Activated CD8-positive, alpha-beta T cell treated with anti-CD3 and anti-CD28 coated beads for 36 hours (primary cell): Measurements from ENCODE around the gene GAS5. TPM values are rescaled to one million over a fixed set of nuclear protein-coding genes. Genes with fewer than 3 reads are reported as not detected.
A peak's percentile ranks its signal among the peaks of the same experiment; 100 is the strongest.

ENCODE experiments used
- ATAC-seq: fragments of 200-7000 bp; cut with Tn5 transposase; one replicate; pipeline ENCODE4 v1.10.0; 2021; ENCODE audit warnings: mild to moderate bottlenecking, moderate library complexity
- CTCF ChIA-PET: fragments of 350-600 bp; sonication (Branson Sonifier 250); formaldehyde crosslinking; loops from one replicate; lab custom pipeline; 2021; ENCODE audit warnings: antibody characterized with exemption; lab: Charles Lee
- POLR2A ChIA-PET: fragments of 350-600 bp; sonication (Branson Sonifier 250); formaldehyde crosslinking; loops from one replicate; lab custom pipeline; 2021; ENCODE audit warnings: antibody characterized with exemption; lab: Charles Lee
- DNase-seq: peaks from one replicate; pipeline ENCODE4 v3.0.0-alpha.2; 2020
- H3K27ac Mint-ChIP-seq: one replicate; pipeline ENCODE4 v1.8.0; 2021; ENCODE audit warnings: mild to moderate bottlenecking, mixed read lengths
- H3K27me3 Mint-ChIP-seq: one replicate; pipeline ENCODE4 v1.8.0; 2021; ENCODE audit warnings: mixed read lengths
- H3K36me3 Mint-ChIP-seq: one replicate; pipeline ENCODE4 v1.8.0; 2021; ENCODE audit warnings: low read depth, mixed read lengths
- H3K4me1 Mint-ChIP-seq: one replicate; pipeline ENCODE4 v1.8.0; 2021; ENCODE audit warnings: low read depth, mixed read lengths
- H3K4me3 Mint-ChIP-seq: one replicate; pipeline ENCODE4 v1.8.0; 2021; ENCODE audit warnings: mild to moderate bottlenecking, moderate library complexity, mixed read lengths
- H3K9me3 Mint-ChIP-seq: one replicate; pipeline ENCODE4 v1.8.0; 2021; ENCODE audit warnings: mixed read lengths
- intact Hi-C: fragments of 100-400 bp; cut with micrococcal nuclease; formaldehyde crosslinking; loops from one replicate; pipeline ENCODE4 v1.10.0; 2022
- total RNA-seq, 2 experiments: library from RNA; stranded (reverse); gene quantifications; one replicate each; pipeline ENCODE4 v1.2.3, GENCODE V29; 2021
- TF ChIP-seq, protein P1 (sequence below): fragments of 200-600 bp; IDR thresholded peaks from one replicate; pipeline ENCODE4 v1.8.0; 2022; ENCODE audit warnings: antibody characterized with exemption, mild to moderate bottlenecking

GAS5 gene
- total RNA-seq, 2 experiments from 2014 or later = 1,276 to 1,298 TPM

GRCh38 chr1:173857363-173857917 lies 10.3 kb downstream of the GAS5 start:
- Mint-ChIP-seq H3K4me3 (no peak overlapping the region), H3K36me3 (peaks cover 38% of the 10 kb centered on the region), H3K4me1 (peaks cover 2% of the 10 kb centered on the region), H3K9me3 (no peaks in the 10 kb centered on the region), H3K27me3 (no peaks in the 10 kb centered on the region), H3K27ac (peak overlapping the region; percentile 51)
- ATAC-seq (no peak), DNase-seq (no peak)
- ChIA-PET CTCF (interaction anchor here (0.8 to 0.9 kb wide), 2 partner anchors 13 to 428 kb away, joined by 4 read pairs; no protein-coding TSS in a partner anchor), POLR2A (interaction anchor here (1.0 to 3.1 kb wide), 2 partner anchors 10 to 19 kb away, joined by 9 to 10 read pairs; partner anchors contain the start of genes GAS5 and ZBTB37)
- intact Hi-C loops = no loop called here
- TF ChIP-seq, protein P1, sequence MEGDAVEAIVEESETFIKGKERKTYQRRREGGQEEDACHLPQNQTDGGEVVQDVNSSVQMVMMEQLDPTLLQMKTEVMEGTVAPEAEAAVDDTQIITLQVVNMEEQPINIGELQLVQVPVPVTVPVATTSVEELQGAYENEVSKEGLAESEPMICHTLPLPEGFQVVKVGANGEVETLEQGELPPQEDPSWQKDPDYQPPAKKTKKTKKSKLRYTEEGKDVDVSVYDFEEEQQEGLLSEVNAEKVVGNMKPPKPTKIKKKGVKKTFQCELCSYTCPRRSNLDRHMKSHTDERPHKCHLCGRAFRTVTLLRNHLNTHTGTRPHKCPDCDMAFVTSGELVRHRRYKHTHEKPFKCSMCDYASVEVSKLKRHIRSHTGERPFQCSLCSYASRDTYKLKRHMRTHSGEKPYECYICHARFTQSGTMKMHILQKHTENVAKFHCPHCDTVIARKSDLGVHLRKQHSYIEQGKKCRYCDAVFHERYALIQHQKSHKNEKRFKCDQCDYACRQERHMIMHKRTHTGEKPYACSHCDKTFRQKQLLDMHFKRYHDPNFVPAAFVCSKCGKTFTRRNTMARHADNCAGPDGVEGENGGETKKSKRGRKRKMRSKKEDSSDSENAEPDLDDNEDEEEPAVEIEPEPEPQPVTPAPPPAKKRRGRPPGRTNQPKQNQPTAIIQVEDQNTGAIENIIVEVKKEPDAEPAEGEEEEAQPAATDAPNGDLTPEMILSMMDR = no peak

GRCh38 chr1:173856903-173857302 lies 10.9 kb downstream of the GAS5 start:
- ATAC-seq (no peak), DNase-seq (no peak)
- H3K36me3 Mint-ChIP-seq = peaks cover 38% of the 10 kb centered on the region
- intact Hi-C loops = no loop called here
- TF ChIP-seq, protein P1 = no peak
- POLR2A ChIA-PET = interaction anchor here (0.5 to 3.1 kb wide), 2 partner anchors 19 to 42 kb away, joined by 4 to 10 read pairs; no protein-coding TSS in a partner anchor
- CTCF ChIA-PET = interaction anchor here (0.8 kb wide), 1 partner anchor 12 kb away, joined by 4 read pairs; no protein-coding TSS in a partner anchor
- no peaks in the 10 kb centered on the region for H3K27me3 Mint-ChIP-seq
- H3K27ac Mint-ChIP-seq = no peak overlapping the region
- peaks cover under 1% of the 10 kb centered on the region for H3K4me1 Mint-ChIP-seq
- no peaks in the 10 kb centered on the region for H3K9me3 Mint-ChIP-seq
- H3K4me3 Mint-ChIP-seq = no peak overlapping the region

DNA sequence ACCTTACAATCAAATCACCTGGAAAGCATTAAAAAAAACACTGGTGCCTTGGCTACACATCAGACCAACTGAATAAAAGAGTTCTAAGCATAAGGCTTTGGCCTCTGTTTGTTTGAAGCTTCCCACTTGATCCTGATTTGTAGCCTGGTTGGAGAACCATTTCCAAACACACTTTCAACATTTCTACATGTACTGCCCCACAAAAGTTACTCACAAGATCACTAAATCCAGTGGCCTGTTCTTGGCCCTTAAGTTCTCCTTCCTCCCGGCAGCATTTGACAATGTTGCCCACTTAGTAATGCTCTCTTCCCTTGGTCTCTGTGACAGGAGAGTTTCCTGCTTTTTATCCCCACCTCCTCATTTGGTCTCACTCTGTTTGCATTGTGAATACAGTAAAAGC lies 11.8 kb downstream of the GAS5 start:
- Mint-ChIP-seq H3K9me3 (no peaks in the 10 kb centered on the region), H3K36me3 (peaks cover 41% of the 10 kb centered on the region), H3K27ac (no peak overlapping the region), H3K4me1 (no peaks in the 10 kb centered on the region), H3K27me3 (no peaks in the 10 kb centered on the region), H3K4me3 (no peak overlapping the region)
- ChIA-PET CTCF (no interaction called here), POLR2A (interaction anchor here (0.5 to 3.1 kb wide), 2 partner anchors 18 to 43 kb away, joined by 4 to 10 read pairs; no protein-coding TSS in a partner anchor)
- DNase-seq (no peak), ATAC-seq (no peak)
- TF ChIP-seq, protein P1 = no peak
- intact Hi-C loops = no loop called here

DNA sequence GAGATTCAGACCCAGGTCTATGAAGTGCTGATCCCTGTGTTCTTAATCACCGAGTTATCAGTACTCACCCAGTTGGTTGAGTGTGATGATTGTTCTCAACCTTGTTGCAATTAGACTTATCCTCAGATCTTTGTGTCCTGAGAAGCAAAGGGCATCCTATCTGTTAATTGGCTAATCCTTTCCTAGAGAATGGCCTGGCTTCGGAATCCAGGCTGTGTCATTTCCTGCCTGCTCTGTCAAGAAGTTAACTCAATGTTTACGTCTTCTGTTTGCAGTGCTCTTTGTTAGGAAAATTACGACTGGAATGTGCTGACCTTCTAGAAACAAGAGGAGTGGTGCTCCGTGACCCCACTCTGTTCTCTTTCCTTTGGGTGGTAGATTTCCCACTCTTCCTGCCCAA lies 14.7 kb downstream of the GAS5 start:
- TF ChIP-seq, protein P1 = no peak
- DNase-seq (no peak), ATAC-seq (no peak)
- Mint-ChIP-seq H3K4me3 (no peak overlapping the region), H3K27ac (no peak overlapping the region), H3K36me3 (peaks cover 37% of the 10 kb centered on the region), H3K27me3 (no peaks in the 10 kb centered on the region), H3K4me1 (no peaks in the 10 kb centered on the region), H3K9me3 (no peaks in the 10 kb centered on the region)
- ChIA-PET POLR2A (interaction anchor here (0.6 to 5.2 kb wide), 4 partner anchors 10 to 77 kb away, joined by 3 to 56 read pairs (median 4); no protein-coding TSS in a partner anchor), CTCF (no interaction called here)
- intact Hi-C loops = no loop called here

DNA sequence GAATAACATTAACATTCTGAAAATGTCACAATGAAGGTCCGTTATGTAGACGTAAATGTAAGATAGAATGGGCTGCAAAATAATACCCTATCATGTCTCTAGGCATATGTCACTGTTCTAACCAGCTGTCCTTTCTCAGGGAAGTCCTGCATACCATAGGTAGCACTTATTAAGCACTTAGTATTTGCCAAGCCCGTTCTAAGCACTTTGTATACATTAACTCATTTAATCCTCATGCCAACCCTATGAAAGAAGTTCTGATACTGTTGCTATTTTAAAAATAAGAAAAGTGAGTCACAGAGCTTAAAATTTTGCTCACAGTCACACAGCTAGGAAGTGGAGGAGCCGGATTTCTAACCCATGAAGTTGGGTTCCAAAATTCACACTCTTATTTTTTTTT lies 15.7 kb downstream of the GAS5 start:
- TF ChIP-seq, protein P1 = no peak
- Mint-ChIP-seq H3K27me3 (no peaks in the 10 kb centered on the region), H3K9me3 (no peaks in the 10 kb centered on the region), H3K36me3 (peaks cover 32% of the 10 kb centered on the region), H3K4me3 (no peak overlapping the region), H3K27ac (no peak overlapping the region), H3K4me1 (no peaks in the 10 kb centered on the region)
- DNase-seq (no peak), ATAC-seq (no peak)
- POLR2A ChIA-PET = interaction anchor here (0.9 to 5.2 kb wide), 3 partner anchors 10 to 28 kb away, joined by 3 to 56 read pairs (median 4); no protein-coding TSS in a partner anchor
- intact Hi-C loops = no loop called here
- CTCF ChIA-PET = interaction anchor here (0.6 to 1.4 kb wide), 5 partner anchors 8 to 1111 kb away, joined by 3 to 5 read pairs (median 3); partner anchors contain the start of genes CENPL and DARS2
